ENCODE data around the gene ACP7. TPM values are rescaled to one million over a fixed set of nuclear protein-coding genes. Genes with fewer than 3 reads are reported as not detected.

Gene ACP7
- total RNA-seq, 4 donors from 2014 or later, result not detected

- Histone ChIP-seq H3K4me3 (no peak overlapping the region), H3K9me3 (no peaks in the 10 kb centered on the region), H3K27me3 (no peaks in the 10 kb centered on the region), H3K36me3 (peaks cover 0 to 4% (median 0%) of the 10 kb centered on the region in 3 donors), H3K4me1 (peaks cover 0 to 47% (median 2%) of the 10 kb centered on the region in 4 donors), H3K27ac (peak overlapping the region in 2 of 4 donors; percentile 69 to 71)
- TF ChIP-seq POLR2A (IDR thresholded peaks at IDR 0.05) (no peak), CTCF (IDR thresholded peaks at IDR 0.05) (peak in 1 of 6 experiments; percentile 10)
- no peak for DNase-seq
Measured at GRCh38 chr19:39145180-39145953, 61.2 kb downstream of the ACP7 start.

- peaks cover 0 to 4% (median 0%) of the 10 kb centered on the region in 3 donors for H3K36me3 ChIP-seq
- no peaks in the 10 kb centered on the region for H3K9me3 ChIP-seq
- H3K27ac ChIP-seq, result peak overlapping the region in 1 of 4 donors; percentile 69
- no peak for DNase-seq
- TF ChIP-seq POLR2A (IDR thresholded peaks at IDR 0.05) (no peak), CTCF (IDR thresholded peaks at IDR 0.05) (no peak)
- no peak overlapping the region for H3K4me3 ChIP-seq
- H3K27me3 ChIP-seq, result no peaks in the 10 kb centered on the region
- H3K4me1 ChIP-seq, result peaks cover 0 to 43% (median 2%) of the 10 kb centered on the region in 4 donors
Measured at GRCh38 chr19:39146091-39146490, 61.9 kb downstream of the ACP7 start.

GRCh38 chr19:39146686-39147450, 62.7 kb downstream of the ACP7 start:
- DNase-seq, result no peak
- no peak for TF ChIP-seq POLR2A (IDR thresholded peaks at IDR 0.05)
- no peak for TF ChIP-seq CTCF (IDR thresholded peaks at IDR 0.05)
- Histone ChIP-seq H3K4me1 (peaks cover 0 to 43% (median 2%) of the 10 kb centered on the region in 4 donors), H3K9me3 (no peaks in the 10 kb centered on the region), H3K4me3 (no peak overlapping the region), H3K27me3 (no peaks in the 10 kb centered on the region), H3K27ac (no peak overlapping the region), H3K36me3 (peaks cover 0 to 4% (median 0%) of the 10 kb centered on the region in 3 donors)

- Histone ChIP-seq H3K36me3 (peaks cover 0 to 4% (median 0%) of the 10 kb centered on the region in 3 donors), H3K4me3 (no peak overlapping the region), H3K27ac (no peak overlapping the region), H3K9me3 (no peaks in the 10 kb centered on the region), H3K4me1 (peaks cover 0 to 41% (median 2%) of the 10 kb centered on the region in 4 donors), H3K27me3 (no peaks in the 10 kb centered on the region)
- TF ChIP-seq CTCF (IDR thresholded peaks at IDR 0.05) (no peak), POLR2A (IDR thresholded peaks at IDR 0.05) (no peak)
- no peak for DNase-seq
Measured at GRCh38 chr19:39147480-39147879, 63.3 kb downstream of the ACP7 start.

GRCh38 chr19:39148939-39149529, 64.9 kb downstream of the ACP7 start:
- no peaks in the 10 kb centered on the region for H3K27me3 ChIP-seq
- peaks cover 0 to 31% (median 2%) of the 10 kb centered on the region in 4 donors for H3K4me1 ChIP-seq
- TF ChIP-seq POLR2A (IDR thresholded peaks at IDR 0.05) (no peak), CTCF (IDR thresholded peaks at IDR 0.05) (no peak)
- H3K9me3 ChIP-seq, result no peaks in the 10 kb centered on the region
- H3K36me3 ChIP-seq, result peaks cover 0 to 4% (median 0%) of the 10 kb centered on the region in 3 donors
- no peak overlapping the region for H3K4me3 ChIP-seq
- H3K27ac ChIP-seq, result no peak overlapping the region
- no peak for DNase-seq
